ENCODE measurements around the gene UBE2K. TPM values are rescaled to one million over a fixed set of nuclear protein-coding genes. Genes with fewer than 3 reads are reported as not detected.
"Not testable (repeated sequence)": the region's sequence is repeated elsewhere in the genome, so short reads cannot be mapped to it uniquely, and the experiment has no call there.

Gene UBE2K
- total RNA-seq, 3 donors from 2014 or later: 82.0 to 89.0 (median 86.7) TPM

DNA sequence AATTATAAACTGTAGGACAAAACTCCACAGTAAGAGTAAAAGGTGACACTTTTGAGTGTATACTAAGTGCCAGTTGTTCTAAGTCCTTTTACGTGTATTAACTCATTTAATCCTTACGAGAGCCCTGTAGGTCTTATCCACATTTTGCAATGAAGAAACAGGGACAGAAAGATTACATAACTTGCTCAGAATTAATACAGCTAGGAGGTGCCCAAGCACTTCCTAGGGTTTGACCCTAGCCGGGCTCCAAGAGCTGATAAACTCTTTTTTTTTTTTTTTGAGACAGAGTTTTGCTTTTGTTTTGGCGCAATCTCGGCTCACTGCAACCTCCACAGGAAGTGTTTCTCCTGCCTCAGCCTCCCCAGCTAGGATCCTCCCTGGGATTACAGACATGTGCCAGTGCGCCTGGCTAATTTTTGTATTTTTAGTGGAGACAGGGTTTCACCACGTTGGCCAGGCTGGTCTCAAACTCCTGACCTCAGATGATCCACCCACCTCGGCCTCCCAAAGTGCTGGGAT is 110.4 kb downstream of the UBE2K start:
- ATAC-seq: no peak
- no peak for DNase-seq
- Histone ChIP-seq H3K4me1 (ENCODE audit: low read depth) (no peaks in the 10 kb centered on the region), H3K36me3 (ENCODE audit: low read depth) (no peaks in the 10 kb centered on the region), H3K4me3 (no peak overlapping the region), H3K9me3 (no peaks in the 10 kb centered on the region)
- intact Hi-C loops (cut with DNase I, micrococcal nuclease): no loop called here
- TF ChIP-seq, protein P1, sequence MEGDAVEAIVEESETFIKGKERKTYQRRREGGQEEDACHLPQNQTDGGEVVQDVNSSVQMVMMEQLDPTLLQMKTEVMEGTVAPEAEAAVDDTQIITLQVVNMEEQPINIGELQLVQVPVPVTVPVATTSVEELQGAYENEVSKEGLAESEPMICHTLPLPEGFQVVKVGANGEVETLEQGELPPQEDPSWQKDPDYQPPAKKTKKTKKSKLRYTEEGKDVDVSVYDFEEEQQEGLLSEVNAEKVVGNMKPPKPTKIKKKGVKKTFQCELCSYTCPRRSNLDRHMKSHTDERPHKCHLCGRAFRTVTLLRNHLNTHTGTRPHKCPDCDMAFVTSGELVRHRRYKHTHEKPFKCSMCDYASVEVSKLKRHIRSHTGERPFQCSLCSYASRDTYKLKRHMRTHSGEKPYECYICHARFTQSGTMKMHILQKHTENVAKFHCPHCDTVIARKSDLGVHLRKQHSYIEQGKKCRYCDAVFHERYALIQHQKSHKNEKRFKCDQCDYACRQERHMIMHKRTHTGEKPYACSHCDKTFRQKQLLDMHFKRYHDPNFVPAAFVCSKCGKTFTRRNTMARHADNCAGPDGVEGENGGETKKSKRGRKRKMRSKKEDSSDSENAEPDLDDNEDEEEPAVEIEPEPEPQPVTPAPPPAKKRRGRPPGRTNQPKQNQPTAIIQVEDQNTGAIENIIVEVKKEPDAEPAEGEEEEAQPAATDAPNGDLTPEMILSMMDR (IDR thresholded peaks at IDR 0.05): no peak

- intact Hi-C loops (cut with DNase I, micrococcal nuclease): no loop called here
- DNase-seq (no peak), ATAC-seq (no peak)
- Histone ChIP-seq H3K9me3 (no peaks in the 10 kb centered on the region), H3K4me3 (no peak overlapping the region), H3K36me3 (ENCODE audit: low read depth) (no peaks in the 10 kb centered on the region), H3K4me1 (ENCODE audit: low read depth) (no peaks in the 10 kb centered on the region)
- TF ChIP-seq, protein P1 (IDR thresholded peaks at IDR 0.05): no peak
Observed at GRCh38 chr4:39812500-39812899, 114.6 kb downstream of the UBE2K start.

- DNase-seq; H3K36me3 ChIP-seq (ENCODE audit: low read depth); H3K4me3 ChIP-seq; H3K9me3 ChIP-seq; ATAC-seq; H3K4me1 ChIP-seq (ENCODE audit: low read depth); intact Hi-C loops (cut with DNase I, micrococcal nuclease): not testable (repeated sequence)
Observed at GRCh38 chr4:39813033-39813432, 115.1 kb downstream of the UBE2K start.

GRCh38 chr4:39813761-39814160 is 115.8 kb downstream of the UBE2K start:
- DNase-seq; ATAC-seq; H3K36me3 ChIP-seq (ENCODE audit: low read depth); H3K4me1 ChIP-seq (ENCODE audit: low read depth); H3K4me3 ChIP-seq; intact Hi-C loops (cut with DNase I, micrococcal nuclease); H3K9me3 ChIP-seq: not testable (repeated sequence)

- no peaks in the 10 kb centered on the region for H3K9me3 ChIP-seq
- intact Hi-C loops (cut with DNase I, micrococcal nuclease): no loop called here
- no peak for DNase-seq
- H3K4me3 ChIP-seq: no peak overlapping the region
- H3K4me1 ChIP-seq (ENCODE audit: low read depth): no peaks in the 10 kb centered on the region
- TF ChIP-seq, protein P1 (IDR thresholded peaks at IDR 0.05): no peak
- ATAC-seq: no peak
- no peaks in the 10 kb centered on the region for H3K36me3 ChIP-seq (ENCODE audit: low read depth)
Observed at GRCh38 chr4:39814403-39815185, 116.7 kb downstream of the UBE2K start.

GRCh38 chr4:39818646-39819045 is 120.7 kb downstream of the UBE2K start:
- ATAC-seq (no peak), DNase-seq (no peak)
- intact Hi-C loops (cut with DNase I, micrococcal nuclease): no loop called here
- Histone ChIP-seq H3K9me3 (no peaks in the 10 kb centered on the region), H3K4me1 (ENCODE audit: low read depth) (no peaks in the 10 kb centered on the region), H3K36me3 (ENCODE audit: low read depth) (no peaks in the 10 kb centered on the region), H3K4me3 (no peak overlapping the region)
- TF ChIP-seq, protein P1 (IDR thresholded peaks at IDR 0.05): no peak

Measured in mucosa of descending colon (tissue), 3 donors.